Measurements from ENCODE around the gene FOXO6.

The FOXO6 gene

DNA sequence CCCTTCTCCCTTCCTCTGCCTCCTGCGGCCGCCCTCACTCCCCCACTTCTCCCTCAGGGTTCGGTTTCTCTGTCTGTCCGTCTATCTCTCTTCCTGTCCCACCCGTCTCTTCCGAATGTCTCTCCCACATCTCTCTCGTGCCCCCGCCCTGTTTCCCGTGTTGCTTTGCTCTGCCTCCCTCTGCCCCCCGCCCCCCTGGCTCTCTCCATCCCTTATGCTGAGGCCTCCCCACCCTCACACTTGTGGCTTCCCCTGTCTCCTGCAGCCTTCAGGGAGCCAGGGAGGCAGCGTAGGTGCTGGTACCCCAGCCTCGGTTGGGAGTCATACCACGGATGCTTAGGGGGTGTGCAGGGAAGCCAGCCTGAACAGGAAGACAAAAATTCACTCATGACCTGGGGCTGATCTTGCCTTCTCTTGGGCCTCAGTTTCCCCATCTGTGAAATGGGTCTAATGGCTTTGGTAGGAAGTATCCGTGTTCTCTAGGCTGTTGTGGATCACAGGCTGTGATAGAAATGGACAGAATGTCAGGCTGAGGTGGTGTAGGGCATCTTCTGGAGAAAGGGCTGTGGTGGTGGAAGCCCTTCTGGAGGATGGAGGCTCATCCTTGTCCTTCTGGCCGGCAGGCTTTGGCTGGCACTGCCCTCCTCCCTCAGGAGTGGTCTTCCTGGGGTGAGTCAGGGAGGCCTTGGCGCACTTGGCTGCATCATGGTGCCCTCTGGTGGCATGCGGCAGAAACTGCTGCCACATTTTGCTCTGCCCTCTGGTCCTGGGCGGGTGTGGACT, 55.5 kb downstream of the FOXO6 start:
- H3K9me3 ChIP-seq (ENCODE audit: severe bottlenecking): no peaks in the 10 kb centered on the region
- peak; percentile 88 for TF ChIP-seq CTCF (IDR thresholded peaks at IDR 0.05; ENCODE audit: poor library complexity, severe bottlenecking)
- no peak overlapping the region for H3K4me3 ChIP-seq (ENCODE audit: severe bottlenecking)
- no peaks in the 10 kb centered on the region for H3K27me3 ChIP-seq (ENCODE audit: insufficient read depth, poor library complexity, severe bottlenecking)
- H3K4me1 ChIP-seq (ENCODE audit: insufficient read depth, poor library complexity, severe bottlenecking): peaks cover 20% of the 10 kb centered on the region
- ATAC-seq (ENCODE audit: low read depth) (peak; percentile 20; the same call in 2 of the 3 replicates), DNase-seq (ENCODE audit: low spot score) (peak; percentile 73)
- H3K36me3 ChIP-seq (ENCODE audit: low read depth): no peaks in the 10 kb centered on the region
- no peak overlapping the region for H3K27ac ChIP-seq (ENCODE audit: poor library complexity, severe bottlenecking)

DNA sequence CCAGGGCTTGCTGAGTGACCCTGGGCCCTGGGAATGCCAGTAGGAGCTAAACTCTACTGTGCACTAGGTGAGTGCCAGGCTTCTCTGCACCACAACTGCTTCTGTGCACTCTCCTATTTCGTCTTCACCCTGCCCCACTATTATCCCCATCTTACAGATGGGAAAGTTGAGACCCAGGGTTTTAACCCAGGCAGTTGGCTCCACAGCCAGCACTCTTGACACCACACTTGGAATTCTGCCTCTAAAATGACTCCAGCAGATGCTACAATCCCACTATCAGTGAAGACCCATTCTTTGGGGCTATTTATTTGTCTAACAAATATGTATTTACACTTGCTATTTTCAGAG, 56.1 kb downstream of the FOXO6 start:
- Histone ChIP-seq H3K27me3 (ENCODE audit: insufficient read depth, poor library complexity, severe bottlenecking) (no peaks in the 10 kb centered on the region), H3K4me1 (ENCODE audit: insufficient read depth, poor library complexity, severe bottlenecking) (peaks cover 20% of the 10 kb centered on the region), H3K4me3 (ENCODE audit: severe bottlenecking) (no peak overlapping the region), H3K27ac (ENCODE audit: poor library complexity, severe bottlenecking) (no peak overlapping the region), H3K36me3 (ENCODE audit: low read depth) (no peaks in the 10 kb centered on the region), H3K9me3 (ENCODE audit: severe bottlenecking) (no peaks in the 10 kb centered on the region)
- ATAC-seq (ENCODE audit: low read depth) (no peak), DNase-seq (ENCODE audit: low spot score) (no peak)
- peak; percentile 65 for TF ChIP-seq CTCF (IDR thresholded peaks at IDR 0.05; ENCODE audit: poor library complexity, severe bottlenecking)

DNA sequence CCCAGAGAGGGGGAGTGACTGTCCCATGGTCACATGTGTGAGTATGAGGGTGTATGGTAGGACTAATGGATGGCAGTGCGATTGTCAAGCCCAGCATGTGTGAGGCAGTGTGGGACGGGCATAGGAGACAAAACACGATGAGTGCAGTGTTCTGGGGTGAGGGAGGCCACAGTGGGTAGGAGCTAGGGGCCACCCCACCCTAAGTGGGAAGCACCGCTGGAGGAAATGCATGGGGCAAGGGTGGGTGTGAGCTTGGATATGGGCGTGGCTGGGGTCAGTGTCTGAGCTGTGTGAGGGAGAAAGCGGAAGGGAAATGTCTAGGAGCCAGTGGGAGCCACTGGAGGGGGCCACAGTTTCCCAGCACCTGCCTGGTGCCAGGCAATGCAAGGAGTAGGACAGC, 56.5 kb downstream of the FOXO6 start:
- H3K27ac ChIP-seq (ENCODE audit: poor library complexity, severe bottlenecking): peak overlapping the region; percentile 59
- TF ChIP-seq CTCF (IDR thresholded peaks at IDR 0.05; ENCODE audit: poor library complexity, severe bottlenecking): no peak
- H3K4me1 ChIP-seq (ENCODE audit: insufficient read depth, poor library complexity, severe bottlenecking): peaks cover 16% of the 10 kb centered on the region
- no peak for ATAC-seq (ENCODE audit: low read depth)
- H3K4me3 ChIP-seq (ENCODE audit: severe bottlenecking): no peak overlapping the region
- H3K27me3 ChIP-seq (ENCODE audit: insufficient read depth, poor library complexity, severe bottlenecking): no peaks in the 10 kb centered on the region
- no peak for DNase-seq (ENCODE audit: low spot score)
- H3K9me3 ChIP-seq (ENCODE audit: severe bottlenecking): no peaks in the 10 kb centered on the region
- no peaks in the 10 kb centered on the region for H3K36me3 ChIP-seq (ENCODE audit: low read depth)

- peak; percentile 97 for ATAC-seq (ENCODE audit: low read depth)
- no peaks in the 10 kb centered on the region for H3K36me3 ChIP-seq (ENCODE audit: low read depth)
Observed at GRCh38 chr1:41418857-41419583, 57.8 kb downstream of the FOXO6 start.

More at GRCh38 chr1:41418857-41419583, 57.8 kb downstream of the FOXO6 start:
- H3K9me3 ChIP-seq (ENCODE audit: severe bottlenecking): no peaks in the 10 kb centered on the region
- peak; percentile 22 for TF ChIP-seq CTCF (IDR thresholded peaks at IDR 0.05; ENCODE audit: poor library complexity, severe bottlenecking)
- DNase-seq (ENCODE audit: low spot score): peak; percentile 95
- H3K4me3 ChIP-seq (ENCODE audit: severe bottlenecking): no peak overlapping the region
- H3K4me1 ChIP-seq (ENCODE audit: insufficient read depth, poor library complexity, severe bottlenecking): peaks cover 15% of the 10 kb centered on the region
- H3K27me3 ChIP-seq (ENCODE audit: insufficient read depth, poor library complexity, severe bottlenecking): no peaks in the 10 kb centered on the region
- peak overlapping the region; percentile 59 for H3K27ac ChIP-seq (ENCODE audit: poor library complexity, severe bottlenecking)
